ENCODE data around the gene MMP8.

MMP8 gene

GRCh38 chr11:102709201-102709945 lies 15.4 kb downstream of the MMP8 start:
- no peaks in the 10 kb centered on the region for H3K27me3 ChIP-seq (replicated peaks; ENCODE audit: insufficient read depth, low read length)
- H3K79me2 ChIP-seq (ENCODE audit: low read length), result no peaks in the 10 kb centered on the region
- H4K20me1 ChIP-seq (ENCODE audit: insufficient read depth, low read length), result no peaks in the 10 kb centered on the region
- no peaks in the 10 kb centered on the region for H3F3A ChIP-seq (ENCODE audit: insufficient read depth, low read length)
- no peaks in the 10 kb centered on the region for H3K9me3 ChIP-seq (replicated peaks; ENCODE audit: insufficient read depth, low read length)
- no peak overlapping the region for H3K4me3 ChIP-seq (ENCODE audit: low read length)
- H3K9ac ChIP-seq (ENCODE audit: low read length), result no peak overlapping the region
- TF ChIP-seq EZH2phosphoT487 (IDR thresholded peaks at IDR 0.05; ENCODE audit: low read length), result no peak
- TF ChIP-seq EZH2 (optimal IDR thresholded peaks at IDR 0.05; ENCODE audit: low read depth, low read length), result no peak
- TF ChIP-seq CTCF (IDR thresholded peaks at IDR 0.05; ENCODE audit: low read length), result no peak
- H3K36me3 ChIP-seq (replicated peaks; ENCODE audit: insufficient read depth, low read length), result no peaks in the 10 kb centered on the region
- H2AFZ ChIP-seq (ENCODE audit: low read length), result no peak overlapping the region
- H3K9me2 ChIP-seq (replicated peaks; ENCODE audit: insufficient read depth, low read length), result no peaks in the 10 kb centered on the region
- no peak for DNase-seq
- no peak overlapping the region for H3K27ac ChIP-seq (ENCODE audit: low read length)
- H3K4me1 ChIP-seq (ENCODE audit: low read length), result no peaks in the 10 kb centered on the region
- no peak overlapping the region for H3K4me2 ChIP-seq (ENCODE audit: low read depth, low read length)

GRCh38 chr11:102708654-102709053 lies 16.1 kb downstream of the MMP8 start:
- no peak for TF ChIP-seq EZH2phosphoT487 (IDR thresholded peaks at IDR 0.05; ENCODE audit: low read length)
- TF ChIP-seq CTCF (IDR thresholded peaks at IDR 0.05; ENCODE audit: low read length), result no peak
- TF ChIP-seq EZH2 (optimal IDR thresholded peaks at IDR 0.05; ENCODE audit: low read depth, low read length), result no peak
- Histone ChIP-seq H3K36me3 (replicated peaks; ENCODE audit: insufficient read depth, low read length) (no peaks in the 10 kb centered on the region), H4K20me1 (ENCODE audit: insufficient read depth, low read length) (no peaks in the 10 kb centered on the region), H3K4me1 (ENCODE audit: low read length) (no peaks in the 10 kb centered on the region), H3K9ac (ENCODE audit: low read length) (no peak overlapping the region), H3K9me3 (replicated peaks; ENCODE audit: insufficient read depth, low read length) (no peaks in the 10 kb centered on the region), H3F3A (ENCODE audit: insufficient read depth, low read length) (no peaks in the 10 kb centered on the region), H3K4me3 (ENCODE audit: low read length) (no peak overlapping the region), H3K4me2 (ENCODE audit: low read depth, low read length) (no peak overlapping the region), H2AFZ (ENCODE audit: low read length) (no peak overlapping the region), H3K79me2 (ENCODE audit: low read length) (no peaks in the 10 kb centered on the region), H3K27me3 (replicated peaks; ENCODE audit: insufficient read depth, low read length) (no peaks in the 10 kb centered on the region), H3K9me2 (replicated peaks; ENCODE audit: insufficient read depth, low read length) (no peaks in the 10 kb centered on the region), H3K27ac (ENCODE audit: low read length) (no peak overlapping the region)
- no peak for DNase-seq

DNA sequence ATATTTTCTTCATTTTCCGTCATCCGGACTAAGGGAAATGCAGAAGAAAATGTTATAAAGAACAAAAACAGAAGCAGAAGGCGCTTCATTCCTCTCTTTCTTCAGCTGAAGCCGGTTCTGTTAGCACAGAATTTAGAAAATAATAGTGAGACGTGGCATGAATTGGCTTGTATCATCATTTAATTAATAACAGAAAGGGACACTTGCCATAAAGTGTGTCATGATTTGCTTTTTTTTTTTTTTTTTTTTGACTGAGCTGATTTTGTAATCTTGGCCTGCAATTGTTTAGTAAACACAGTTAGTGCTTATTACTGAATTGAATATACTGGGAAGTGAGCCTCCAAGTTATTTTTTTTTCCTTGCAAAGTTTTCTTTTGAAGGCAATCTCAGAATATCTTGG lies 19.1 kb downstream of the MMP8 start, which contains the start of gene MMP27:
TSS of gene MMP27 (minus strand) at position 144 of the 400 bp plus-strand sequence. CDS start at position 89, 55 bp downstream.
- H3K9me3 ChIP-seq (replicated peaks; ENCODE audit: insufficient read depth, low read length), result no peaks in the 10 kb centered on the region
- no peak for DNase-seq
- H2AFZ ChIP-seq (ENCODE audit: low read length), result no peak within 1 kb of the TSS
- no peaks in the 10 kb centered on the region for H3K9me2 ChIP-seq (replicated peaks; ENCODE audit: insufficient read depth, low read length)
- H3K9ac ChIP-seq (ENCODE audit: low read length), result no peak within 1 kb of the TSS
- no peak within 1 kb of the TSS for H3K27ac ChIP-seq (ENCODE audit: low read length)
- no peaks in the 10 kb centered on the region for H3F3A ChIP-seq (ENCODE audit: insufficient read depth, low read length)
- TF ChIP-seq EZH2 (optimal IDR thresholded peaks at IDR 0.05; ENCODE audit: low read depth, low read length) (no peak), EZH2phosphoT487 (IDR thresholded peaks at IDR 0.05; ENCODE audit: low read length) (no peak), CTCF (IDR thresholded peaks at IDR 0.05; ENCODE audit: low read length) (no peak)
- no peaks in the 10 kb centered on the region for H3K27me3 ChIP-seq (replicated peaks; ENCODE audit: insufficient read depth, low read length)
- H3K4me2 ChIP-seq (ENCODE audit: low read depth, low read length), result peak within 1 kb of the TSS; percentile 10; the same call in 1 of the 2 replicates
- no peaks in the 10 kb centered on the region for H3K4me1 ChIP-seq (ENCODE audit: low read length)
- H4K20me1 ChIP-seq (ENCODE audit: insufficient read depth, low read length), result no peaks in the 10 kb centered on the region
- no peaks in the 10 kb centered on the region for H3K79me2 ChIP-seq (ENCODE audit: low read length)
- H3K36me3 ChIP-seq (replicated peaks; ENCODE audit: insufficient read depth, low read length), result no peaks in the 10 kb centered on the region
- no peak within 1 kb of the TSS for H3K4me3 ChIP-seq (ENCODE audit: low read length)

Measured in MM.1S (cell line).